Measurements from ENCODE around the gene MIGA2. TPM values are rescaled to one million over a fixed set of nuclear protein-coding genes. Genes with fewer than 3 reads are reported as not detected.

MIGA2 gene
- total RNA-seq, 1 donor from 2014 or later = 12.6 TPM

GRCh38 chr9:129089246-129089645, 52.8 kb downstream of the MIGA2 start:
- peaks cover 22% of the 10 kb centered on the region for H3K36me3 ChIP-seq (ENCODE audit: control insufficient read depth, insufficient read depth, low read length)
- H3K4me3 ChIP-seq (ENCODE audit: low read depth, low read length) = no peak overlapping the region
- no peaks in the 10 kb centered on the region for H3K27me3 ChIP-seq (ENCODE audit: control insufficient read depth, insufficient read depth, low read length)
- DNase-seq (ENCODE audit: low read depth) (no peak), FAIRE-seq (no peak)
- no peak for TF ChIP-seq CTCF (IDR thresholded peaks at IDR 0.05; ENCODE audit: insufficient read depth, low read length, severe bottlenecking)

GRCh38 chr9:129093602-129094386, 57.4 kb downstream of the MIGA2 start:
- Histone ChIP-seq H3K36me3 (ENCODE audit: control insufficient read depth, insufficient read depth, low read length) (peaks cover 5% of the 10 kb centered on the region), H3K27me3 (ENCODE audit: control insufficient read depth, insufficient read depth, low read length) (no peaks in the 10 kb centered on the region), H3K4me3 (ENCODE audit: low read depth, low read length) (no peak overlapping the region)
- DNase-seq (ENCODE audit: low read depth) (no peak), FAIRE-seq (no peak)
- no peak for TF ChIP-seq CTCF (IDR thresholded peaks at IDR 0.05; ENCODE audit: insufficient read depth, low read length, severe bottlenecking)

GRCh38 chr9:129094387-129095169, 58.2 kb downstream of the MIGA2 start:
- Histone ChIP-seq H3K4me3 (ENCODE audit: low read depth, low read length) (no peak overlapping the region), H3K27me3 (ENCODE audit: control insufficient read depth, insufficient read depth, low read length) (no peaks in the 10 kb centered on the region), H3K36me3 (ENCODE audit: control insufficient read depth, insufficient read depth, low read length) (peaks cover 2% of the 10 kb centered on the region)
- DNase-seq (ENCODE audit: low read depth) = no peak
- no peak for TF ChIP-seq CTCF (IDR thresholded peaks at IDR 0.05; ENCODE audit: insufficient read depth, low read length, severe bottlenecking)
- FAIRE-seq = no peak

- Histone ChIP-seq H3K36me3 (ENCODE audit: control insufficient read depth, insufficient read depth, low read length) (peaks cover 2% of the 10 kb centered on the region), H3K4me3 (ENCODE audit: low read depth, low read length) (no peak overlapping the region), H3K27me3 (ENCODE audit: control insufficient read depth, insufficient read depth, low read length) (no peaks in the 10 kb centered on the region)
- DNase-seq (ENCODE audit: low read depth) = no peak
- no peak for TF ChIP-seq CTCF (IDR thresholded peaks at IDR 0.05; ENCODE audit: insufficient read depth, low read length, severe bottlenecking)
- FAIRE-seq = no peak
Observed at GRCh38 chr9:129095170-129095667, 58.8 kb downstream of the MIGA2 start.

GRCh38 chr9:129095908-129096307, 59.5 kb downstream of the MIGA2 start:
- no peak for TF ChIP-seq CTCF (IDR thresholded peaks at IDR 0.05; ENCODE audit: insufficient read depth, low read length, severe bottlenecking)
- no peaks in the 10 kb centered on the region for H3K27me3 ChIP-seq (ENCODE audit: control insufficient read depth, insufficient read depth, low read length)
- FAIRE-seq = no peak
- peaks cover 2% of the 10 kb centered on the region for H3K36me3 ChIP-seq (ENCODE audit: control insufficient read depth, insufficient read depth, low read length)
- DNase-seq (ENCODE audit: low read depth) = no peak
- H3K4me3 ChIP-seq (ENCODE audit: low read depth, low read length) = no peak overlapping the region
